Measurements from ENCODE around the gene MSI2. TPM values are rescaled to one million over a fixed set of nuclear protein-coding genes. Genes with fewer than 3 reads are reported as not detected.

MSI2 gene
- total RNA-seq, 1 donor from 2014 or later: 60.6 TPM

GRCh38 chr17:57290981-57291380, 34.7 kb downstream of the MSI2 start:
- H3K27me3 Mint-ChIP-seq (ENCODE audit: unreplicated experiment): peaks cover 1% of the 10 kb centered on the region
- no peak for TF ChIP-seq CTCF (IDR thresholded peaks at IDR 0.05; ENCODE audit: unreplicated experiment)
- H3K4me3 Mint-ChIP-seq (ENCODE audit: unreplicated experiment): no peak overlapping the region
- no peak overlapping the region for H3K27ac Mint-ChIP-seq (ENCODE audit: unreplicated experiment)
- H3K36me3 Mint-ChIP-seq (ENCODE audit: low read depth, unreplicated experiment): peaks cover 14% of the 10 kb centered on the region
- DNase-seq (ENCODE audit: low spot score): no peak
- H3K4me1 Mint-ChIP-seq (ENCODE audit: unreplicated experiment): peaks cover 22% of the 10 kb centered on the region
- H3K9me3 Mint-ChIP-seq (ENCODE audit: unreplicated experiment): no peaks in the 10 kb centered on the region

- Mint-ChIP-seq H3K36me3 (ENCODE audit: low read depth, unreplicated experiment) (peaks cover 14% of the 10 kb centered on the region), H3K4me3 (ENCODE audit: unreplicated experiment) (no peak overlapping the region), H3K9me3 (ENCODE audit: unreplicated experiment) (no peaks in the 10 kb centered on the region), H3K27me3 (ENCODE audit: unreplicated experiment) (peaks cover 1% of the 10 kb centered on the region), H3K4me1 (ENCODE audit: unreplicated experiment) (peaks cover 18% of the 10 kb centered on the region), H3K27ac (ENCODE audit: unreplicated experiment) (no peak overlapping the region)
- TF ChIP-seq CTCF (IDR thresholded peaks at IDR 0.05; ENCODE audit: unreplicated experiment): no peak
- no peak for DNase-seq (ENCODE audit: low spot score)
These were observed 35.8 kb downstream of the MSI2 start for GRCh38 chr17:57292091-57292490.

- H3K9me3 Mint-ChIP-seq (ENCODE audit: unreplicated experiment): no peaks in the 10 kb centered on the region
- peaks cover 21% of the 10 kb centered on the region for H3K36me3 Mint-ChIP-seq (ENCODE audit: low read depth, unreplicated experiment)
- TF ChIP-seq CTCF (IDR thresholded peaks at IDR 0.05; ENCODE audit: unreplicated experiment): no peak
- no peak overlapping the region for H3K4me3 Mint-ChIP-seq (ENCODE audit: unreplicated experiment)
- DNase-seq (ENCODE audit: low spot score): no peak
- peaks cover 3% of the 10 kb centered on the region for H3K27me3 Mint-ChIP-seq (ENCODE audit: unreplicated experiment)
- peaks cover 18% of the 10 kb centered on the region for H3K4me1 Mint-ChIP-seq (ENCODE audit: unreplicated experiment)
- no peak overlapping the region for H3K27ac Mint-ChIP-seq (ENCODE audit: unreplicated experiment)
These were observed 36.8 kb downstream of the MSI2 start for GRCh38 chr17:57293077-57293476.

- Mint-ChIP-seq H3K4me1 (ENCODE audit: unreplicated experiment) (peaks cover 18% of the 10 kb centered on the region), H3K27me3 (ENCODE audit: unreplicated experiment) (peaks cover 2% of the 10 kb centered on the region), H3K36me3 (ENCODE audit: low read depth, unreplicated experiment) (peaks cover 26% of the 10 kb centered on the region), H3K4me3 (ENCODE audit: unreplicated experiment) (no peak overlapping the region), H3K27ac (ENCODE audit: unreplicated experiment) (no peak overlapping the region), H3K9me3 (ENCODE audit: unreplicated experiment) (no peaks in the 10 kb centered on the region)
- DNase-seq (ENCODE audit: low spot score): no peak
- no peak for TF ChIP-seq CTCF (IDR thresholded peaks at IDR 0.05; ENCODE audit: unreplicated experiment)
These were observed 37.8 kb downstream of the MSI2 start for GRCh38 chr17:57294101-57294500.

- H3K9me3 Mint-ChIP-seq (ENCODE audit: unreplicated experiment): no peaks in the 10 kb centered on the region
- H3K4me3 Mint-ChIP-seq (ENCODE audit: unreplicated experiment): peak overlapping the region; percentile 49
- H3K27ac Mint-ChIP-seq (ENCODE audit: unreplicated experiment): no peak overlapping the region
- DNase-seq (ENCODE audit: low spot score): no peak
- peaks cover 30% of the 10 kb centered on the region for H3K36me3 Mint-ChIP-seq (ENCODE audit: low read depth, unreplicated experiment)
- H3K27me3 Mint-ChIP-seq (ENCODE audit: unreplicated experiment): peaks cover 2% of the 10 kb centered on the region
- TF ChIP-seq CTCF (IDR thresholded peaks at IDR 0.05; ENCODE audit: unreplicated experiment): no peak
- peaks cover 18% of the 10 kb centered on the region for H3K4me1 Mint-ChIP-seq (ENCODE audit: unreplicated experiment)
These were observed 38.5 kb downstream of the MSI2 start for GRCh38 chr17:57294629-57295501.

All from endothelial cell (in vitro differentiated cells).